ENCODE measurements around the gene SAMHD1. TPM values are rescaled to one million over a fixed set of nuclear protein-coding genes. Genes with fewer than 3 reads are reported as not detected.

Gene SAMHD1
- total and polyA plus RNA-seq, 9 of the 15 experiments (the other 6 are each of a cell fraction or from before 2014, with no cell fraction given) = 6.8 to 20.4 (median 14.8) TPM

DNA sequence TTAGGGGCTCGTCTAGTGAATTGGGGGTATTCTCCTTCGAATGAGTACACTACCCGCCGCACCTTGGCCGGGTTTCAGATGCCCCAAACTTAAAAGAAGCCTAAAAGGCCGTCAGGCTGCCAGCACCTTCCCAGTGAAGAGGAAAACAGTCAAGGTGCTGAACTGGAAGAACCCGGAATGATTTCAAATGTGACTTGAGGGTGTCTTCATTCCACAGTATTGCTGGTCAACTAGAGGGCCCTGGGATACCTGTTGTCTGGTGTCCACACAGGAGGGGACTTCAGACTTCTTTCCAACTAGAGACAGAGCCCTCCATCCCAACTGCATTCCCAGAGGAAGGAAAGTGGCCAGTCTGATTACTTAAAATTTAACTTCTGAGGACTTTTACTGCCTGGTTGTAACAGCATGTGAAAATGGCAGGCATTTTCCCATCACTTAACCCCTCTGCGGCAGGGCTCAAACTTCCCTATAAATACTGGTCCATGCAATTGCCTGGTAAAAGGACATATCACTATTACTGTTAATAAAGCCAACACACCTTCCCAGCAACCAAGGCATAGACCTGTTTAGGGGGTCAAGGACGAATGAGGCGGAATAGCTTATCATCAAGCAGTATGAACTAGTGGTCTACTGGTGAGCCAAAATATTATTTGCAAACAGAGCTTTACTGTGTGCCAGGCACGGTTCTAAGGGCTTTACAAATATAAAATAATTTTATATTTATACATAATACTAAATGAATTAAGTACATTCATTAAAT, 651 bp upstream of the SAMHD1 start (continued):
- no peak for TF ChIP-seq E2F1 (CRISPR knock-in tag; IDR thresholded peaks at IDR 0.05)
- TF ChIP-seq SMARCB1 (IDR thresholded peaks at IDR 0.05; ENCODE audit: insufficient read length, low read depth) = no peak
- TF ChIP-seq NR2F6 (CRISPR knock-in tag; IDR thresholded peaks at IDR 0.05) = no peak
- no peak for TF ChIP-seq HNRNPLL (IDR thresholded peaks at IDR 0.05; ENCODE audit: low read depth, low read length, poor library complexity, severe bottlenecking)
- no peak for TF ChIP-seq TAF9B (IDR thresholded peaks at IDR 0.05; ENCODE audit: partially characterized antibody)
- TF ChIP-seq HNRNPK (IDR thresholded peaks at IDR 0.05; ENCODE audit: low read depth, low read length, poor library complexity, severe bottlenecking) = no peak
- no peak for TF ChIP-seq NCOA1 (IDR thresholded peaks at IDR 0.05; ENCODE audit: low read depth)
- no peak for TF ChIP-seq TCFL5 (CRISPR knock-in tag; conservative IDR thresholded peaks at IDR 0.05)
- no peak for TF ChIP-seq BRD4 (IDR thresholded peaks at IDR 0.05)
- no peak for TF ChIP-seq SMAD4 (CRISPR knock-in tag; conservative IDR thresholded peaks at IDR 0.05)
- no peak for TF ChIP-seq DIDO1 (tag; IDR thresholded peaks at IDR 0.05; ENCODE audit: low read depth)
- no peak for TF ChIP-seq BHLHE40 (IDR thresholded peaks at IDR 0.05; ENCODE audit: low read length)
- no peak for TF ChIP-seq HOXB6 (CRISPR knock-in tag; IDR thresholded peaks at IDR 0.05; ENCODE audit: borderline replicate concordance)
- TF ChIP-seq ZNF584 (CRISPR knock-in tag; IDR thresholded peaks at IDR 0.05; ENCODE audit: low read depth) = no peak
- no peak for TF ChIP-seq ZNF232 (CRISPR knock-in tag; IDR thresholded peaks at IDR 0.05)
- 0 out of 2 replicates have a peak, but pooled peaks have one; percentile 14 for TF ChIP-seq FOXA1 (IDR thresholded peaks at IDR 0.05; ENCODE audit: borderline replicate concordance)
- TF ChIP-seq, protein P1, sequence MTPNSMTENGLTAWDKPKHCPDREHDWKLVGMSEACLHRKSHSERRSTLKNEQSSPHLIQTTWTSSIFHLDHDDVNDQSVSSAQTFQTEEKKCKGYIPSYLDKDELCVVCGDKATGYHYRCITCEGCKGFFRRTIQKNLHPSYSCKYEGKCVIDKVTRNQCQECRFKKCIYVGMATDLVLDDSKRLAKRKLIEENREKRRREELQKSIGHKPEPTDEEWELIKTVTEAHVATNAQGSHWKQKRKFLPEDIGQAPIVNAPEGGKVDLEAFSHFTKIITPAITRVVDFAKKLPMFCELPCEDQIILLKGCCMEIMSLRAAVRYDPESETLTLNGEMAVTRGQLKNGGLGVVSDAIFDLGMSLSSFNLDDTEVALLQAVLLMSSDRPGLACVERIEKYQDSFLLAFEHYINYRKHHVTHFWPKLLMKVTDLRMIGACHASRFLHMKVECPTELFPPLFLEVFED (CRISPR knock-in tag; conservative IDR thresholded peaks at IDR 0.05) = no peak
- no peak for TF ChIP-seq MAFK (IDR thresholded peaks at IDR 0.05; ENCODE audit: low read length)
- TF ChIP-seq, protein P2, sequence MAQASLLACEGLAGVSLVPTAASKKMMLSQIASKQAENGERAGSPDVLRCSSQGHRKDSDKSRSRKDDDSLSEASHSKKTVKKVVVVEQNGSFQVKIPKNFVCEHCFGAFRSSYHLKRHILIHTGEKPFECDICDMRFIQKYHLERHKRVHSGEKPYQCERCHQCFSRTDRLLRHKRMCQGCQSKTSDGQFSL (CRISPR knock-in tag; IDR thresholded peaks at IDR 0.05) = no peak; the same call in 1 of the 2 replicates
- TF ChIP-seq, protein P2 (tag; IDR thresholded peaks at IDR 0.05) = 0 out of 4 replicates have a peak, but pooled peaks of 1 of the 2 experiments have one; percentile 1
- no peak for TF ChIP-seq RNF2 (IDR thresholded peaks at IDR 0.05)
- no peak for TF ChIP-seq CLOCK (CRISPR knock-in tag; IDR thresholded peaks at IDR 0.05; ENCODE audit: borderline replicate concordance)
- TF ChIP-seq NFRKB (IDR thresholded peaks at IDR 0.05; ENCODE audit: low read depth) = no peak
- TF ChIP-seq FOXJ2 (tag; IDR thresholded peaks at IDR 0.05) = no peak

Measured in K562 (cell line).